GM21576 (cell line): Measurements from ENCODE around the gene SLC22A7.
"Not testable (repeated sequence)": the region's sequence is repeated elsewhere in the genome, so short reads cannot be mapped to it uniquely, and the experiment has no call there.

Experiments
- ATAC-seq: cut with Tn5 transposase; IDR thresholded peaks from one replicate; pipeline ENCODE4 v1.9.1; 2021; ENCODE audit warnings: mild to moderate bottlenecking, moderate library complexity; ENCODE audit not compliant: unreplicated experiment

Gene SLC22A7

DNA sequence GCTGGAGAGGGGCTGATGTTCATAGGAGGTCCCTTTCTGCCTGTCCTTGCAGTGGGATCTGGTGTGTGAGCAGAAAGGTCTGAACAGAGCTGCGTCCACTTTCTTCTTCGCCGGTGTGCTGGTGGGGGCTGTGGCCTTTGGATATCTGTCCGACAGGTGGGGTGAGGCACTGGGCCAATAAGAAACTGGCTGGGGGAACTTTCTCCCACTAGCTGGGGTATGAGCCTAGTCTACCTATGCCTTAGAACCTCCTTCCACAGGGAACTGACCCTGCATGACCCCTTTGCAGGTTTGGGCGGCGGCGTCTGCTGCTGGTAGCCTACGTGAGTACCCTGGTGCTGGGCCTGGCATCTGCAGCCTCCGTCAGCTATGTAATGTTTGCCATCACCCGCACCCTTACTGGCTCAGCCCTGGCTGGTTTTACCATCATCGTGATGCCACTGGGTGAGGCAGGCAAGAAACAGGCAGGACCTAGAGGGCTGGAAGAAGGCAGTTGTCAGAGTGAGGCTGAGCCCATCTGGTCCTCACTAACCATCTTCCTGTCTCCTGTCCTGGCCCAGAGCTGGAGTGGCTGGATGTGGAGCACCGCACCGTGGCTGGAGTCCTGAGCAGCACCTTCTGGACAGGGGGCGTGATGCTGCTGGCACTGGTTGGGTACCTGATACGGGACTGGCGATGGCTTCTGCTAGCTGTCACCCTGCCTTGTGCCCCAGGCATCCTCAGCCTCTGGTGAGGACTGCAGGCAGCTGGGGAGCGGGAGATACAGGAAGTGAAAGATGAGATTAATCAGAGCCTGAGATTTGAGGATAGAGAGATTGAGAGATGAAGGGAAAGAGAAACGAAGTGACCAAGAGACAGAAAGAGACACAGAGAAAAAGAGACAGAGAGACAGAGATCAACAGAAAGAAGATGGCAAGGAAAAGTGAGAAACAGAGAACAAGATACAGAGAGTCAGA is 1.6 kb downstream of the SLC22A7 start:
- ATAC-seq: no peak

GRCh38 chr6:43301081-43301870 is 3.2 kb downstream of the SLC22A7 start:
- ATAC-seq: no peak

DNA sequence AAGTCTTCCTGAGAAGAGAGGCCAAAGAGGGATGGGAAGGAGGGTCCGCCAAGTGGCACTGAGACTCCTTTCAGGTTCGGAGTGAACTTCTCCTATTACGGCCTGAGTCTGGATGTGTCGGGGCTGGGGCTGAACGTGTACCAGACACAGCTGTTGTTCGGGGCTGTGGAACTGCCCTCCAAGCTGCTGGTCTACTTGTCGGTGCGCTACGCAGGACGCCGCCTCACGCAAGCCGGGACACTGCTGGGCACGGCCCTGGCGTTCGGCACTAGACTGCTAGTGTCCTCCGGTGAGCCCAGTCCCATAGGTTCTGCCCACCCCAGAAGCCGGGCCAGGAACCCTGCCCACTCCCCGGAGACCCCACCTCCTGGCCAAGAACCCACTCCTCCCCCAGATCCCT is 4.1 kb downstream of the SLC22A7 start:
- no peak for ATAC-seq

- ATAC-seq: not testable (repeated sequence)
Observed at GRCh38 chr6:43303006-43303405, 4.9 kb downstream of the SLC22A7 start.

DNA sequence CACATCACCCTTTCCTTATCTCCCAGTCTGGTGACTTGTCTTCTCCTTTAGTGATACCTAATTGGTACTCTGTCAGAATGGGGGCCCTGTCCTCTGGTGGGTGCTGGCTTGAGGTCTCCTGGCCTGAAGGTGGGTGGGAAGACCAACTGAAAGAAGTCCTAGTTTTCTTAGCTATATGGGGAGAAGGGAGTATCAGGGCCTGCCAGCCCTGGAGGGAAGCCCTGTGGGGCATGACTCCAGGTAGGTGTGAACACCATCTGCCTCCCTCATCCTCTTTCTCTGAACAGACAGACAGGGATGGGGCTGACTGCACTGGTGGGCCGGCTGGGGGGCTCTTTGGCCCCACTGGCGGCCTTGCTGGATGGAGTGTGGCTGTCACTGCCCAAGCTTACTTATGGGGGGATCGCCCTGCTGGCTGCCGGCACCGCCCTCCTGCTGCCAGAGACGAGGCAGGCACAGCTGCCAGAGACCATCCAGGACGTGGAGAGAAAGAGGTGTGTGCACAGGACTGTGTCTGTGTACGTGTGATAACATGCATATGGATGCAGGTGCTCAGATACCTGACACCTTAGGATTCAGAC is 5.8 kb downstream of the SLC22A7 start:
- no peak for ATAC-seq

- no peak for ATAC-seq
Observed at GRCh38 chr6:43304361-43304760, 6.3 kb downstream of the SLC22A7 start.

DNA sequence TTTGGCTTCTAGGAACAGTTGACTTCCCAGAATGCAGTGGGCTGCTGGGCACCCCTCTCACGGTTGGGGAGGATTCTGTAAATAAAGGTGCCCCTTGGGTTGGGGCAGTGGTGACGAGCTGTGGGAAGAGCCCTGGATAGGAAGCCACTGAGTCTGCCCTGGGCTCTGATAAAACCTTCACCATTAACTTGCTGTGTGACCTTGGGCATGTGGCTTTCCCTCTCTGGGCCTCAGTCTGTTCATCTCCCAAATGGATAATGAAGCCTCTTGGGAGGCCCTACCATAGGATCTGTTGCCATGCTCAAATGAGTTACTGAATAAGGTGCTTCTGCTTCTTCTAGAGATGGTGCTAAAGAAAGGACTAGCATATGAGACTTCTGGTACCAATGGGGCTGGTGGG is 6.8 kb downstream of the SLC22A7 start:
- no peak for ATAC-seq

DNA sequence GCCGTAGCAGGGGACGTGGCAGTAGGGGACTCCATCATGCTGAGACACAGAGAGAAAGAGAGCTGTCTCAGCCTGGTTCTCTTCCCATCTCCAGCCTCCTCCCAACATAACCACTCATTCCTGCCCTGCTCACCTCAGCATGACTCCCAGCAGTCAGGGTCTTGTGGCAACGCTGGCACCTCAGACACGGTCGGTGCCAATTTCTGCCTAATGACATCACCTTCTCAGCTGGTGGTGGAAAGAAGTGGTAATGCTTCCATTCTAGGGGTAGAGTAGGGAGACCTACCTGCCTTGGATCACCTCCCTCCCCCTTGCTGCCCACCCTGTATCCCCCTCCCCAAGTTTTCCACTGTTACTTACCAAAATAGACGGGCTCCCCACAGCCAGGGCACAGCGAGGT is 8.0 kb downstream of the SLC22A7 start:
- ATAC-seq: no peak

DNA sequence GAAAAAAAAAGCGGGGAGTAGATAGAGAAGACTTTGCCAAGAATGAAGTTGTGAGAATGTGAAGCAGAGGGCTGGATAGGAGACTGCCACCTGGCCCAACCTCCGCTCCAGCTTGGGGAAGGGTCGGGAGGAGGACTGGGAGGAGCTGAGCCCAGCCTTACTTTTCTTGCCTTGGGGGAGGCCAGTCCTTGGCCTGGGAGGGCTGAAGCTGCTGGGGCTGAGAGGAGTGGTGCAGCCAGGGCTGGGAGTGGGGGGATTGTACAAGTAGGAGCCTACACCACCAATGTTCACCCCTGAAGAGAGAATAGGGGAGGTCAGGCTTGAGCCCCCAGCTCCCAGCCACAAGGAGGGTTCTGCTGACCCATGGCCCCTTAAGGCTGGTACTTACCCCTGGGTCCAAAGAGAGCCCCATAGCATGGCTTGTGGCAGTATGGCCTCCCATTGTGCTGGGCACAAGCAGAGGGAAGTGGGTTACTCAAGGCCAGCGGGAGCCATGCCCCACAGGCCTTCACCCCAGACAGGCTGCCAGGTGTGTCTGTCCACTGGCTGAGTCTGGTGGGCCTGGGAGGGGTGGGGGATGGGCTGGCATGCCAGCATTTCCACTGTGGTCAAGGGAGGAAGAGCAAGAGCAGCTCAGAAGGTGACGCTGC is 9.5 kb downstream of the SLC22A7 start:
- no peak for ATAC-seq

DNA sequence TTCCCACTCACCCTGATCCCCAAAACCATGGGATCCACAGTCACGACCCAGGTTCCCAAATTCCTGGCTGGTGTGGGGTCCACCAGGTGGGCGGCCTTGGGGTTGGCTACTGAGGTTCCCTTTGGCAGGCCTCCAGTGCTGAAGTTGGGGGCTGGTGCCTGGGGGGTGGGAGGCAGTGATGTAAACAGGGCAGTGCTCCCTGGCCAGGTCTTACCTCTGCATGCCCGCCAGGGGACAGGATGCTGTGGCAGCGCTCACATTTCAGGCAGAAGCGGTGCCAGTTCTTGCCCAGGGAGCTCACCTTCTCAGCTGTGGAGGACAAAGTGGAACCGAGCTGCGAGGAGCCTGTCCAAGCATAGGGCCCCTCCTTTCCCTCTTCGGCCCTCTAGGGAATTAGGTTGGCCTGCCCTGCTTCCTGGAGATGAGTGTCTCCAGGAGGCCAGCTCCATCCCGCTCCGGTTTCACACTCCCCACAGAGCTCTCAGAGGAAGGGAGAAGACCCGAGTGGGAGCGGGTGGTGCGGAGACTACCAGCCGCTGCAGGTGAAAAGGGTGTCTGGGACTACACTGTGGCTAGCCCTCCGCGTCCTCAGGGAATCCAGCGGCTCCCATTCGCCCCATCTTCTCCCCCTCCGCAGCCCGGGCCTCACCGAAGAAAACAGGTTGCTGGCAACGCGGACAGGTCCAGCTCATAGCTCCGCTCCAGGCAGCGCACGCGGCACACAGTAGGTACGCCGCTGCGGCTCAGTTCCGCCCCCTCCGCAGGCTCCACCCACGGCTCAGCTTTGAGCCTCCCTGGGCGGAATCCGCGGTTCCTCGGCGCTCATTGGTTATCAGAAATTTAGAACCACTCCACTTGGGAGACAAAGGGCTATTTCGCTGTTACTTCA is 10.3 kb downstream of the SLC22A7 start, which contains the start of gene CRIP3:
CRIP3 (minus strand) TSS at position 726 of the 889 bp plus-strand sequence; CDS start at position 692, 34 bp downstream.
- peak; percentile 50 for ATAC-seq

GRCh38 chr6:43308990-43309477 is 11.0 kb downstream of the SLC22A7 start:
- no peak for ATAC-seq

DNA sequence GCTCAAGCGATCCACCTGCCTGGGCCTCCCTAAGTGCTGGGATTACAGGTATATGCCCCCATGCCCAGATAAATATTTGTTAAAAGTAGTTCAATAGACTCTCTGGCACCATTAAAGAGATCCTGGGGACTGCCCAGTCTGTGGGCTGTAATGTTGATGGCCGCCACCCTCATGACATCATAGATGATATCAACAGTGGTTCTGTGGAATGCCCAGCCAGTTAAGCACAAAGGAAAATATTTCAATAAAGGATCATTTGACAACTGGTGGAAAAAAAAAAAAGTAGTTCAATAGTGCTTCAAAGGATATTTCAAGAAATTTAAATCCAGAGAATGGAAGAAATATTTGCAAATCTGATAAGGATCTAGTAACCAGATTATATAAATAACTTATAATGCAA is 12.1 kb downstream of the SLC22A7 start:
- no peak for ATAC-seq

DNA sequence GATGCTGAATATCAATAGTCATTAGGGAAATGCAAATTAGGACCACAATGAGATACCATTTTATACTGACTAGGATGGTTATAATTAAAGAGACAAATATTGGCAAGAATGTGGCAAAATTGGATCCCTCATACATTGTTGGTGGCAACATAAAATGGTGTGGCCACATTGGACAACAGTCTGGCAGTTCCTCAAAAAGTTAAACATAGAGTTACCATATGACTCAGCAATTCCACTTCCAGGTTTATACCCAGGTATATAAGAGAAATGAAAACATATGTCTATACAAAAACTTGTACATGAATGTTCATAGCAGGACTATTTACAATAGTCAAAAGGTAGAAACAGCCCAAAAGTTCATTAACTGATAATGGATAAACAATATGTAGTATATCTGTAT is 12.6 kb downstream of the SLC22A7 start:
- ATAC-seq: no peak

DNA sequence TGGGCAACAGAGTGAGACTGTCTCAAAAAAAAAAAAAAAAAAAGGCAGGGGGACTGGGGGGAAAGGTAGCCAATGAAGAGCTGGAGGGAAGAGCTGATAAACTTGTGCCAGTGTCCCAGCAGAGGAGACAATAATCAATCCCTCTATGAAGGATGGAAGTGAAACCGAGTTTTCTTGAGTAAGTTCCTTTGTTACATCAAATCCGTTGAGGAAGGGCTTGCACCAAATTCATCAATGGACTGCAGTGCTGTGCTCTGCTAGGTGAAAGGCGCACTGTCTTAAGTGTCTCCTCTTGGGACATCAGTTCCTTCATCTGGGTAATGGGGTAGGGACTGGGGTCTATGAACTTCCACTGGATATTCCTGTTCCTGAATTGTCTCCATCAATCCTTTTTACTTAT is 13.6 kb downstream of the SLC22A7 start:
- ATAC-seq: no peak

DNA sequence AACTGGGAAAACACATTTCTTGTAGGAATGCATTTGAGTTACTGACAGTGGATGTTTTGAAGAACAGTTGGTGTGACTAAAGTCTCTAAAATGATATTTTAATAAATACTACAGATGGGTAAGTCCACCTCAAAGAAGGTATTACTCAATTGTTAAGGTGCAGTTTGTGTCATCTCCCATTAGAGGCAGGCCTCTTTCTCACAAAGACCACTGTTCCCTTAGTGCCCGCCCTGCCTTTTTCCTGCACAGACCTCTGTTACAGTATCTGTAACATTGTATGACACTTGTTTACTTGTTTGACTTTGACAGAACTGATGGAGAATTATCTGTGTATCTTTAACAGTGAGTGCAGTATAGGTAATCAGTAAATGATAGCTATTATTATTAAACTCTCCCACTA is 15.8 kb downstream of the SLC22A7 start:
- no peak for ATAC-seq

DNA sequence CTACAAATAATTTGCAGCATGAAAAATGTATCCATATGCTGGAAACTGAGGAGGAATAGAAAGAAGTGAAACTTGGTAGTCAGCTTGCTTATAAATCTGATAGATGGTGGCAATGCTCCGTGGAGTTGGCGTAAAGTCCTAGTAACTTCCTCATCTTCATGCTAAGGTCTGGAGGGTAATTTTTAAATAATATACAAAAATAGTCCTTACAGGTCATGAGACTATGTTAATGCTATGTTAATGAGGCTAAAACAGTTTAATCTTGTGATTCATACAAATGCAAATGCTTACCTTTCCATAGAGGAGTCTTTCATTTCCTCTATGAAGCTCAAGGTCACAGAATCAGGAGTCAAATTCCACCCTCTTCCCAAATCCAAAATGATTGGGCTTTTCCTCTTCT is 20.0 kb downstream of the SLC22A7 start:
- no peak for ATAC-seq

DNA sequence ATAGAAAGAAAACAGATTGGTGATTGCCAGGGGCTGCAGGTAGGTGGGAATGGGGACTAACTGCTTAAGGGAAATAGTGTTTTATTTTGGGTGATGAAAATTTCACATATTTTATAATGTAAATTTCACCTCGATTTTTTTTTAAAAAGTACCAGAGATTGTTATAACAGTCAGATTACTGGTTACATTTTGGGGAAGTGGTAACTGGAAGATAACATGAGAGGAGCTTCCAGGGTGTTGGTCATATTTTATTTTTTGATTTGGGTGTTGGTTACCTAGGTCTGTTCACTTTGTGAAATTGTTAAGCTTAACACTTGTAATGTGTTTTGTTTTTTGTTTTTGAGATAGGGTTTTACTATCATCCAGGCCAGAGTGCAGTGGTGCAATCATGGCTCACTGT is 27.8 kb downstream of the SLC22A7 start:
- ATAC-seq: no peak

GRCh38 chr6:43328528-43328927 is 30.5 kb downstream of the SLC22A7 start:
- no peak for ATAC-seq

DNA sequence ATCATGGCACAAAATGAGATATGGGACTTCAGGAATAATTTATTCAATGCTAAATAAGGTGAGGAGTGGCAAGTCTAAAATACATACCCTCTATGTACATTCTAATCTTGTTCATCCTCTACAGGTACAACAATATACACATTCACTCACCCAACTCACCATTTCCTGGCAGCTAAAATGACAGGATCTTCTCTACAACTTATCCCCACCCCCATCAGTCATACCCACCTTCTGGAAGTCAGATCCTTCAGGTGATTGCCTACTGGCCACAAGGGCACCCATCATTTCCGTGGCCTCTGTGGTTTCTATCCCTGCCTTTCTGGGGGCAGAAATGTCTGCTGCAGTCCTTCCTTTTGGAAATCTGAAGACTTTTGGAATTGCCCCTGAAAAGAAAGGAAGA is 33.4 kb downstream of the SLC22A7 start:
- ATAC-seq: no peak

GRCh38 chr6:43331891-43332290 is 33.8 kb downstream of the SLC22A7 start:
- no peak for ATAC-seq
